DMS153 treated with DMSO at 0.1 percent for 48 hours (cell line): ENCODE measurements around the gene ANAPC2.

ENCODE experiments used
- DNase-seq: peaks from one replicate; lab custom pipeline; 2025; ENCODE audit not compliant: unreplicated experiment; lab: John Stamatoyannopoulos, UW

ANAPC2 gene

GRCh38 chr9:137194909-137195308 lies 6.5 kb upstream of the ANAPC2 start:
- peak; percentile 78 for DNase-seq

- DNase-seq: no peak
Observed at GRCh38 chr9:137194388-137194787, 6.0 kb upstream of the ANAPC2 start.

GRCh38 chr9:137193771-137194170 lies 5.4 kb upstream of the ANAPC2 start:
- DNase-seq: no peak

- no peak for DNase-seq
Observed at GRCh38 chr9:137192859-137193258, 4.5 kb upstream of the ANAPC2 start.

- DNase-seq: no peak
Observed at GRCh38 chr9:137192448-137192780, 4.1 kb upstream of the ANAPC2 start.

GRCh38 chr9:137191691-137192447 lies 3.5 kb upstream of the ANAPC2 start:
- no peak for DNase-seq

- no peak for DNase-seq
Observed at GRCh38 chr9:137191245-137191644, 2.9 kb upstream of the ANAPC2 start.

GRCh38 chr9:137190315-137190856 lies 2.0 kb upstream of the ANAPC2 start:
- DNase-seq: no peak

GRCh38 chr9:137189297-137190295 lies 1.2 kb upstream of the ANAPC2 start:
- DNase-seq: no peak

GRCh38 chr9:137188086-137188489 lies 272 bp downstream of the ANAPC2 start:
- DNase-seq: no peak

- DNase-seq: no peak
Observed at GRCh38 chr9:137187386-137187785, 974 bp downstream of the ANAPC2 start.

GRCh38 chr9:137186385-137186784 lies 2.0 kb downstream of the ANAPC2 start:
- no peak for DNase-seq

- no peak for DNase-seq
Observed at GRCh38 chr9:137185921-137186320, 2.4 kb downstream of the ANAPC2 start.

- DNase-seq: no peak
Observed at GRCh38 chr9:137184881-137185660, 3.3 kb downstream of the ANAPC2 start.

GRCh38 chr9:137183980-137184595 lies 4.3 kb downstream of the ANAPC2 start:
- no peak for DNase-seq

- DNase-seq: no peak
Observed at GRCh38 chr9:137182836-137183235, 5.5 kb downstream of the ANAPC2 start.

GRCh38 chr9:137181680-137182079 lies 6.7 kb downstream of the ANAPC2 start:
- no peak for DNase-seq

- no peak for DNase-seq
Observed at GRCh38 chr9:137180491-137180890, 7.9 kb downstream of the ANAPC2 start.

GRCh38 chr9:137179761-137180160 lies 8.6 kb downstream of the ANAPC2 start:
- no peak for DNase-seq

- DNase-seq: no peak
Observed at GRCh38 chr9:137178939-137179630, 9.3 kb downstream of the ANAPC2 start.
